ENCODE data around the gene TMEM151B. TPM values are rescaled to one million over a fixed set of nuclear protein-coding genes. Genes with fewer than 3 reads are reported as not detected.

Gene TMEM151B
- total and polyA plus RNA-seq, 9 of the 15 experiments (the other 6 are each of a cell fraction or from before 2014, with no cell fraction given): not detected

DNA sequence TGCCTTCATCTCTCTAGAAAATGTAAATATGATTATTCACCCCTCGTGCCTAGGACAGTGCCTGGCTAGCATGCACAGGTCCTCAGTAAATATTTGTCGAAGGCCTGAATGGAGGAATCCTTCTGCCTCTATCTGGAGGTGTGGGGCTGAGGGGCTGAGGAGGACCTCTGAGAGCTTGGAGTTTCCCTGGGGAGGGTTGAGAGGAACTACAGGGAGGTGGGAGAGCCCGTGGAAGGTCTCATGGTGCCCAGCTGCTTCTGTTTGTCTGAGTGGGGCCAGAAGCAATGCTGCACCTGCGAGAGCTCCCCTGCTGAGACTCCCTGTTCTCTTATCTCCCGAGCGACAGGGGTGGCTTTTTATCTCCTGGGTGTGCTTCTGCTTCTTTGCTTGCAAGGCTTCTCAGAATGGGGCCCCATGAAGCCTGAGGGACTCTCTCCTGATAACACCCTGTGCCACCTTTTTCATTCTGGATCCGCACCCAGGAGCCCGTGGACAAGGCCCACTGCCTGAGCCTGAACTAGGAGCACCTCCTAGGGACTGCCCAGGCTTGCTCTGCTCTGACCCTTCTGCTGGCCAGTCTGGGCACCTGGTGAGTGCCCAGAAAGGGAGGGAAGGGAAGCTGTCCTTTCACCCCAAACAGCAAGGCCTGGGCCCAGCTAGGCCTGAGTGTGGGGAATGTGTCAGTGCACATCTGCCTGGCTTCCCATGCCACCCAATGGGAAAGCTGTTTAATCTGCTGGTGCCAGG is 44.5 kb upstream of the TMEM151B start (continued):
- TF ChIP-seq TAF9B (IDR thresholded peaks at IDR 0.05; ENCODE audit: partially characterized antibody): no peak
- peak; percentile 89 to 91 for TF ChIP-seq KDM1A (IDR thresholded peaks at IDR 0.05)
- peak; percentile 46; the same call in 1 of the 2 replicates for TF ChIP-seq L3MBTL2 (IDR thresholded peaks at IDR 0.05)
- no peak for TF ChIP-seq LARP7 (IDR thresholded peaks at IDR 0.05)
- TF ChIP-seq, protein P1, sequence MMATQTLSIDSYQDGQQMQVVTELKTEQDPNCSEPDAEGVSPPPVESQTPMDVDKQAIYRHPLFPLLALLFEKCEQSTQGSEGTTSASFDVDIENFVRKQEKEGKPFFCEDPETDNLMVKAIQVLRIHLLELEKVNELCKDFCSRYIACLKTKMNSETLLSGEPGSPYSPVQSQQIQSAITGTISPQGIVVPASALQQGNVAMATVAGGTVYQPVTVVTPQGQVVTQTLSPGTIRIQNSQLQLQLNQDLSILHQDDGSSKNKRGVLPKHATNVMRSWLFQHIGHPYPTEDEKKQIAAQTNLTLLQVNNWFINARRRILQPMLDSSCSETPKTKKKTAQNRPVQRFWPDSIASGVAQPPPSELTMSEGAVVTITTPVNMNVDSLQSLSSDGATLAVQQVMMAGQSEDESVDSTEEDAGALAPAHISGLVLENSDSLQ (IDR thresholded peaks at IDR 0.05): peak; percentile 40
- no peak for TF ChIP-seq ARHGAP35 (IDR thresholded peaks at IDR 0.05; ENCODE audit: partially characterized antibody)
- TF ChIP-seq CBFB (CRISPR knock-in tag; IDR thresholded peaks at IDR 0.05): 0 out of 2 replicates have a peak, but pooled peaks have one; percentile 54
- TF ChIP-seq SMARCC2 (IDR thresholded peaks at IDR 0.05; ENCODE audit: low read depth): peak; percentile 71; the same call in 1 of the 2 replicates
- TF ChIP-seq ZNF324 (CRISPR knock-in tag; IDR thresholded peaks at IDR 0.05): no peak
- peak; percentile 78 for TF ChIP-seq CREM (IDR thresholded peaks at IDR 0.05; ENCODE audit: low read depth)
- TF ChIP-seq ZNF830 (CRISPR knock-in tag; IDR thresholded peaks at IDR 0.05): no peak
- TF ChIP-seq KHSRP (IDR thresholded peaks at IDR 0.05): no peak
- TF ChIP-seq POLR3A (IDR thresholded peaks at IDR 0.05; ENCODE audit: borderline replicate concordance, extremely low read depth, insufficient read depth, insufficient read length): no peak
- no peak for TF ChIP-seq NFYB (IDR thresholded peaks at IDR 0.05; ENCODE audit: extremely low read depth, insufficient read length)
- no peak for TF ChIP-seq U2AF1 (optimal IDR thresholded peaks at IDR 0.05; ENCODE audit: low read depth, low read length)
- no peak for TF ChIP-seq GTF2A2 (tag; IDR thresholded peaks at IDR 0.05)
- no peak for TF ChIP-seq ILF3 (IDR thresholded peaks at IDR 0.05; ENCODE audit: borderline replicate concordance)
- no peak for TF ChIP-seq EGR1 (conservative IDR thresholded peaks at IDR 0.05)
- TF ChIP-seq SUPT5H (IDR thresholded peaks at IDR 0.05): no peak
- TF ChIP-seq HEY1 (CRISPR knock-in tag; IDR thresholded peaks at IDR 0.05; ENCODE audit: borderline replicate concordance): no peak
- TF ChIP-seq PTRF (tag; IDR thresholded peaks at IDR 0.05): no peak
- TF ChIP-seq FOXK2 (conservative IDR thresholded peaks at IDR 0.05 in 1 of 2, IDR thresholded peaks at IDR 0.05 in 1 of 2; ENCODE audit: low read depth in 2 of 2): peak in 1 of 2 experiments; percentile 39; a peak in 1 of 4 replicates
- TF ChIP-seq ZNF124 (CRISPR knock-in tag; IDR thresholded peaks at IDR 0.05): no peak
- TF ChIP-seq ZNF695 (CRISPR knock-in tag; IDR thresholded peaks at IDR 0.05): no peak
- peak; percentile 93 for TF ChIP-seq MTA2 (IDR thresholded peaks at IDR 0.05; ENCODE audit: low read depth)
- TF ChIP-seq SMARCB1 (IDR thresholded peaks at IDR 0.05; ENCODE audit: insufficient read length, low read depth): peak; percentile 29
- peak; percentile 88 for TF ChIP-seq LEF1 (IDR thresholded peaks at IDR 0.05)
- TF ChIP-seq CBX8 (IDR thresholded peaks at IDR 0.05; ENCODE audit: borderline replicate concordance, extremely low read depth, low read depth, low read length, poor library complexity, severe bottlenecking): no peak
- TF ChIP-seq DPF2 (IDR thresholded peaks at IDR 0.05): peak; percentile 94
- no peak for TF ChIP-seq DACH1 (IDR thresholded peaks at IDR 0.05; ENCODE audit: partially characterized antibody)
- TF ChIP-seq RNF2 (IDR thresholded peaks at IDR 0.05): peak; percentile 94
- TF ChIP-seq RB1 (IDR thresholded peaks at IDR 0.05; ENCODE audit: low read depth): 0 out of 2 replicates have a peak, but pooled peaks have one; percentile 37
- TF ChIP-seq RUNX1 (IDR thresholded peaks at IDR 0.05; ENCODE audit: low read depth): peak; percentile 90; the same call in 1 of the 2 replicates
- peak; percentile 81; the same call in 1 of the 2 replicates for TF ChIP-seq ZBED1 (IDR thresholded peaks at IDR 0.05)
- no peak for TF ChIP-seq FOXJ2 (tag; IDR thresholded peaks at IDR 0.05)

Measured in K562 (cell line).